Endodermal cell (in vitro differentiated cells): Measurements from ENCODE around the gene ALKBH1. TPM values are rescaled to one million over a fixed set of nuclear protein-coding genes. Genes with fewer than 3 reads are reported as not detected.

Experiments used
- DNase-seq: peaks from one replicate; pipeline ENCODE4 v3.0.0-alpha.2; 2017
- H3K27ac ChIP-seq: 2 replicates; pipeline ENCODE4 v1.5.1; 2013; ENCODE audit warnings: mild to moderate bottlenecking, low read depth, low read length, moderate library complexity
- H3K27me3 ChIP-seq: 2 replicates; pipeline ENCODE4 v1.6.1; 2013; ENCODE audit warnings: mild to moderate bottlenecking, low read length, moderate library complexity; ENCODE audit not compliant: insufficient read depth, control insufficient read depth, poor library complexity, severe bottlenecking
- H3K36me3 ChIP-seq: 2 replicates; pipeline ENCODE4 v1.7.0; 2013; ENCODE audit warnings: mild to moderate bottlenecking, low read length, moderate library complexity; ENCODE audit not compliant: control insufficient read depth, insufficient read depth
- H3K4me1 ChIP-seq: one replicate; pipeline ENCODE4 v1.7.0; 2013; ENCODE audit warnings: low read length; ENCODE audit not compliant: control insufficient read depth, insufficient read depth
- H3K4me3 ChIP-seq: 2 replicates; pipeline ENCODE4 v1.5.1; 2013; ENCODE audit warnings: mild to moderate bottlenecking, low read length, moderate library complexity
- H3K9ac ChIP-seq: 2 replicates; pipeline ENCODE4 v1.6.1; 2013; ENCODE audit warnings: mild to moderate bottlenecking, low read length, moderate library complexity; ENCODE audit not compliant: poor library complexity, severe bottlenecking; ENCODE audit errors: extremely low read depth
- H3K9me3 ChIP-seq: 2 replicates; pipeline ENCODE4 v1.6.1; 2013; ENCODE audit warnings: mild to moderate bottlenecking, low read length, moderate library complexity; ENCODE audit not compliant: control insufficient read depth
- H3K27ac Mint-ChIP-seq: 2 replicates; pipeline ENCODE4 v1.8.0; 2020; ENCODE audit warnings: mixed read lengths
- H3K27me3 Mint-ChIP-seq: 2 replicates; pipeline ENCODE4 v1.8.0; 2021; ENCODE audit warnings: mild to moderate bottlenecking, mixed read lengths; ENCODE audit not compliant: insufficient read depth
- H3K36me3 Mint-ChIP-seq: 2 replicates; pipeline ENCODE4 v1.8.0; 2020; ENCODE audit warnings: low read depth, mixed read lengths
- H3K4me1 Mint-ChIP-seq: 2 replicates; pipeline ENCODE4 v1.8.0; 2020; ENCODE audit warnings: mixed read lengths
- H3K4me3 Mint-ChIP-seq: 2 replicates; pipeline ENCODE4 v1.8.0; 2020; ENCODE audit warnings: mild to moderate bottlenecking, moderate library complexity, mixed read lengths
- H3K9me3 Mint-ChIP-seq: 2 replicates; pipeline ENCODE4 v1.8.0; 2020; ENCODE audit warnings: mild to moderate bottlenecking, mixed read lengths
- CTCF ChIP-seq: fragments of 200-600 bp; sonication (generic); conservative IDR thresholded peaks from 2 replicates; pipeline ENCODE4 v1.5.0; 2021; ENCODE audit warnings: antibody characterized with exemption, mild to moderate bottlenecking
- WGBS, 2 experiments: methylation state at CpG; one replicate each; pipeline versions ENCODE4 v1.1.5 to v1.1.7; 2013; ENCODE audit warnings: missing lambda C conversion rate in 2 of 2, mixed read lengths in 1 of 2; ENCODE audit not compliant: insufficient coverage in 1 of 2, insufficient read length in 1 of 2; 5-methylcytosine and 5-hydroxymethylcytosine counted together
- total RNA-seq, 2 donors: library from RNA; stranded (reverse); fragmentation: NEBNext Ultra II Directional in 1 of 2; extraction: Animal tissue kit (Norgen Biotek cat#: 25700) in 1 of 2; gene quantifications; 2 replicates in 1 of 2; 3 replicates in 1 of 2; pipeline ENCODE4 v1.2.1, GENCODE V29; 2021

ALKBH1 gene
- total RNA-seq, 2 donors from 2014 or later, result 11.0 to 15.1 TPM

DNA sequence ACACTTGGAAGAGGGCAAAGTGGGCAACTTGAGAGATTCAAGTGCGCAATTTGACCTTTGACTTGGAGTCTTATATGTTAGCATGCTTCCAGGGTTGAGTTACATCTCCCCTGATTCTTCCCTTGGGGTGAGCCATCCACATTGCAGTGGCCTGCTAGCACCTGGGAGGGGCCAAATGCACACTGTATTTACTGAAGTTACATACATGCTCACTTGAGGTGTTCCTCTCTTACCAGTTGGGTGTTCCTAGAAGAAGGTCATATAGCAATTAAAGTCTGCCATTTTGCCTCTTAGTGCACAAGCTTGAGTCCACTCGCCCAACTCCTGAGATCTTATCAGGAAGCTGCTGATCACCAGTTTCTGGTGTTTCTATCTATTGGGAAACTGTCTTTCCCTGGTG is 77.7 kb downstream of the ALKBH1 start:
- no peak for TF ChIP-seq CTCF
- no peak for DNase-seq
- H3K9me3 ChIP-seq, result peaks cover 43% of the 10 kb centered on the region
- Mint-ChIP-seq H3K27ac (no peak overlapping the region), H3K4me3 (no peak overlapping the region), H3K4me1 (no peaks in the 10 kb centered on the region), H3K27me3 (no peaks in the 10 kb centered on the region), H3K9me3 (peaks cover 69% of the 10 kb centered on the region), H3K36me3 (no peaks in the 10 kb centered on the region)
- H3K36me3 ChIP-seq, result no peaks in the 10 kb centered on the region
- no peaks in the 10 kb centered on the region for H3K27me3 ChIP-seq
- no peak overlapping the region for H3K27ac ChIP-seq
- H3K4me1 ChIP-seq, result no peaks in the 10 kb centered on the region
- WGBS, 2 experiments, result 92 to 100% methylated on average over 1 to 2 of the region's 2 CpGs
- no peak overlapping the region for H3K9ac ChIP-seq
- no peak overlapping the region for H3K4me3 ChIP-seq

DNA sequence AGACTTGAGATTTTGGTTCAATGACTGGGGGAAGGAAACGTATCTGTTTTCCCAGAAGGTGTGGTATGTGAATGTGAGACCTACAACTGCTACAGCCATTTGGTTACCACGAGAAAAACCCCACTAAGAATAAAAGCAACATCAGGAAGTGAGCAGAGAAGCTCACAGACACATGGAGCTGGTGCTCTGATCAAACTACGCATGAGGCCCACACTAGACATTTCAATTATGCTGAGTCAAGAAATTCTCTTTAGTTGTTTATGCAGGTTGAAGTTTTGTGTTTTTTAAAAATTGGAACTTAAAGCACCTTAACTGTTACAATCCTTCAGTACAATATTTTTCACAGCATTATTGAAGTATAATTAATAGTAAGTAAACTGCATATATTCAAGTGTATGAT is 82.5 kb downstream of the ALKBH1 start:
- H3K27me3 ChIP-seq, result no peaks in the 10 kb centered on the region
- no peaks in the 10 kb centered on the region for H3K36me3 ChIP-seq
- no peak overlapping the region for H3K4me3 Mint-ChIP-seq
- TF ChIP-seq CTCF, result no peak
- H3K9ac ChIP-seq, result no peak overlapping the region
- H3K4me1 ChIP-seq, result peaks cover 2% of the 10 kb centered on the region
- H3K27ac Mint-ChIP-seq, result no peak overlapping the region
- peaks cover 5% of the 10 kb centered on the region for H3K9me3 ChIP-seq
- WGBS, 2 experiments, result 88 to 100% methylated on average over 1 to 3 of the region's 3 CpGs
- no peaks in the 10 kb centered on the region for H3K4me1 Mint-ChIP-seq
- peaks cover 24% of the 10 kb centered on the region for H3K9me3 Mint-ChIP-seq
- DNase-seq, result no peak
- H3K4me3 ChIP-seq, result no peak overlapping the region
- no peaks in the 10 kb centered on the region for H3K27me3 Mint-ChIP-seq
- no peaks in the 10 kb centered on the region for H3K36me3 Mint-ChIP-seq
- no peak overlapping the region for H3K27ac ChIP-seq

DNA sequence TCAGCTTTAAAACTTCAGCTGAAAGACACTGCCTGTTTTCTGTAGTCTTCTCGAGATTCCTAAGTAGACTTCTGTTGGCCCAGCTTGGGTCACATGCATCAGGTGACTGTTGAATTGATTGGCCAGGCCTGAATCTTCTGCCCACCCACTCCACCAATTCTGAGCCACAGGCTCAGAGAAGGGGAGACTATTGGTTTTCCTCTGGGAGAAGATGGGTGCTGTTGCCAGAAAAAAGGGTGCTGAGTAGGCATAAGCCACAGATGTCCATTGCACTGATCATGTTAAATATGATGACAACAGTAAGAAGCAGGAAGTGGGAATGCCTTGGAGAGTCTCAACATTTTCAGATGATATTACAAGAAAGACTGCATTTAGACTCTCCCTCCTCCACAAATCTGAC is 84.6 kb downstream of the ALKBH1 start:
- Histone ChIP-seq H3K9me3 (no peaks in the 10 kb centered on the region), H3K9ac (no peak overlapping the region), H3K4me3 (no peak overlapping the region), H3K36me3 (no peaks in the 10 kb centered on the region), H3K27ac (no peak overlapping the region), H3K4me1 (peaks cover 2% of the 10 kb centered on the region), H3K27me3 (no peaks in the 10 kb centered on the region)
- no peak overlapping the region for H3K4me3 Mint-ChIP-seq
- peaks cover 4% of the 10 kb centered on the region for H3K9me3 Mint-ChIP-seq
- DNase-seq, result no peak
- 95 to 100% methylated on average over 1 of the region's 1 CpG for WGBS, 2 experiments
- peaks cover 2% of the 10 kb centered on the region for H3K27me3 Mint-ChIP-seq
- no peaks in the 10 kb centered on the region for H3K36me3 Mint-ChIP-seq
- no peak for TF ChIP-seq CTCF
- no peak overlapping the region for H3K27ac Mint-ChIP-seq
- H3K4me1 Mint-ChIP-seq, result no peaks in the 10 kb centered on the region

Other genes starting within 250 kb of the ALKBH1 start
- gene AHSA1, start 249.9 kb downstream of the ALKBH1 start, total RNA-seq, result 100 to 1,000 TPM; 151 to 178 TPM
- gene ISM2, start 209.2 kb downstream of the ALKBH1 start, total RNA-seq, result 1 to 10 TPM; 1.3 to 1.6 TPM
- 10 to 100 TPM; 32.6 to 32.7 TPM for gene SPTLC2, start 91.4 kb downstream of the ALKBH1 start, total RNA-seq
- 100 to 1,000 TPM; 228 to 237 TPM for gene SLIRP, start 80 bp upstream of the ALKBH1 start, total RNA-seq
- gene SNW1, start 53.1 kb upstream of the ALKBH1 start, total RNA-seq, result 10 to 100 TPM; 60.8 to 87.8 TPM
- gene ADCK1, start 92.1 kb upstream of the ALKBH1 start, total RNA-seq, result 1 to 10 TPM; 6.9 to 7.4 TPM